Measurements from ENCODE around the gene CSPG4. TPM values are rescaled to one million over a fixed set of nuclear protein-coding genes. Genes with fewer than 3 reads are reported as not detected.
"Not testable (repeated sequence)": the region's sequence is repeated elsewhere in the genome, so short reads cannot be mapped to it uniquely, and the experiment has no call there.

CSPG4 gene
- polyA plus RNA-seq, 1 donor (not counting 4 experiments of a cell fraction or from before 2014, with no cell fraction given): 0.67 TPM

DNA sequence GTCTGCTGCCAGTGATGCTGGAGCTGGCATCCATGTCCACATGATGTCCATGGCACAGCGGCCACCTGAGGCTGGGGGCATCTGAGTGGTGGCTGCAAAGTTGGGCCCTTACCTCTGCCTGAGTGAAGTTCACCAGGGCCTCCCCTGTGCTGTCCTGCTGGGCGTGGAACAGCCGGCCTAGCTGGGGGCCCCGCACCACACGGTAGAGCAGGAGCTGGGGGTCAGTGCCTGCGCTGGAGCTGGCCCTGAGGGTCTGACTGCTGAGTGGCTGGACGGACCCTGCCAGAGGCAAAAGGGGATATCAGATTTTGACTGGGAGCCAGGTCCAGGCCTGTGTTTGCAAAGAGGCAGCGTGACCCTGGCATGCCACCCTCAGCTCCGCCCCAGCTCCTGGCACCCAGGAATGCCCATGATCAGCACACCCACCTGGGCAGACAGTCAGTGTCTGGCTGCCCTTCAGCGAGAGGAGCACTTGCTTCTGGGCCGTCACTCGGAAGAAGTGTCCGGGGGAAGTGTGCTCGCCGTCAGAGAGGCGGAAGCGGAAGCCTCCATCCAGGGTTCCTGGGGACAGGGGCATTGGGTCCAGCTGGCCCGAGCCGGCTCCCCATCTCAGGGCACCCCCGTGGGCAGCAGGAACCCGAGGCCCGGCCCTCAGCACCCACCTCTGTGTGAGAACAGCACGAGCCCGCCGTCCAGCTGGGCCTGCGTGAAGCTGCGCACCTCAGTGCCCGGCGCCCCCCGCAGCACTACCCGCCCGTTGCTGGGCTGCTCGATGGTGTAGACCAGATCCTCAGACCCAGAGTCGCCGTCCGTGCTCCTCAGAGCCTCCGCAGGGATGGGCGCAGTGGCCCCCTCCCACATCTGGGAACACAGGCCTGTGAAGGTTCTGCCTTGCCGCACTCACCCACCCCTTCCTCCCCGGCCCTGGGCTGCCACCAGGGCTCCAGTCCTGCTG lies 30.2 kb downstream of the CSPG4 start:
- Histone ChIP-seq H3K79me2 (ENCODE audit: control insufficient read depth, insufficient read depth, low read length) (no peaks in the 10 kb centered on the region), H3K4me1 (ENCODE audit: control insufficient read depth, extremely low read depth, insufficient read depth, low read length) (peaks cover 10% of the 10 kb centered on the region), H2AFZ (ENCODE audit: control insufficient read depth, low read length) (no peak overlapping the region), H3K4me3 (ENCODE audit: control insufficient read depth in 2 of 3, extremely low read depth in 1 of 3, insufficient read depth in 2 of 3, low read depth in 1 of 3, low read length in 3 of 3) (no peak overlapping the region), H4K20me1 (ENCODE audit: control insufficient read depth, extremely low read depth, insufficient read depth, low read length) (no peaks in the 10 kb centered on the region), H3K9me1 (ENCODE audit: control insufficient read depth, extremely low read depth, insufficient read depth, low read length) (no peaks in the 10 kb centered on the region), H3K9ac (ENCODE audit: control insufficient read depth, extremely low read depth, insufficient read depth, low read length) (no peak overlapping the region), H3K27ac (ENCODE audit: control insufficient read depth, insufficient read depth, low read length) (no peak overlapping the region), H3K36me3 (ENCODE audit: control insufficient read depth in 2 of 2, extremely low read depth in 1 of 2, insufficient read depth in 2 of 2, low read length in 2 of 2) (no peaks in the 10 kb centered on the region), H3K27me3 (ENCODE audit: control insufficient read depth, extremely low read depth, insufficient read depth, low read length) (no peaks in the 10 kb centered on the region), H3K9me3 (ENCODE audit: control insufficient read depth, low read depth, low read length) (no peaks in the 10 kb centered on the region), H3K4me2 (ENCODE audit: control insufficient read depth, extremely low read depth, insufficient read depth, low read depth, low read length) (no peak overlapping the region)
- dilution Hi-C loops (cut with MboI; ENCODE audit: extremely low pct_ligation_motif_present, low sequenced_read_pairs): no loop called here
- FAIRE-seq (no peak), DNase-seq (ENCODE audit: low read depth, low spot score) (no peak)
- TF ChIP-seq, protein P1, sequence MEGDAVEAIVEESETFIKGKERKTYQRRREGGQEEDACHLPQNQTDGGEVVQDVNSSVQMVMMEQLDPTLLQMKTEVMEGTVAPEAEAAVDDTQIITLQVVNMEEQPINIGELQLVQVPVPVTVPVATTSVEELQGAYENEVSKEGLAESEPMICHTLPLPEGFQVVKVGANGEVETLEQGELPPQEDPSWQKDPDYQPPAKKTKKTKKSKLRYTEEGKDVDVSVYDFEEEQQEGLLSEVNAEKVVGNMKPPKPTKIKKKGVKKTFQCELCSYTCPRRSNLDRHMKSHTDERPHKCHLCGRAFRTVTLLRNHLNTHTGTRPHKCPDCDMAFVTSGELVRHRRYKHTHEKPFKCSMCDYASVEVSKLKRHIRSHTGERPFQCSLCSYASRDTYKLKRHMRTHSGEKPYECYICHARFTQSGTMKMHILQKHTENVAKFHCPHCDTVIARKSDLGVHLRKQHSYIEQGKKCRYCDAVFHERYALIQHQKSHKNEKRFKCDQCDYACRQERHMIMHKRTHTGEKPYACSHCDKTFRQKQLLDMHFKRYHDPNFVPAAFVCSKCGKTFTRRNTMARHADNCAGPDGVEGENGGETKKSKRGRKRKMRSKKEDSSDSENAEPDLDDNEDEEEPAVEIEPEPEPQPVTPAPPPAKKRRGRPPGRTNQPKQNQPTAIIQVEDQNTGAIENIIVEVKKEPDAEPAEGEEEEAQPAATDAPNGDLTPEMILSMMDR (optimal IDR thresholded peaks at IDR 0.05 in 1 of 3, IDR thresholded peaks at IDR 0.05 in 1 of 3, conservative IDR thresholded peaks at IDR 0.05 in 1 of 3; ENCODE audit: extremely low read depth in 1 of 3, insufficient read depth in 2 of 3, low read length in 3 of 3): no peak
- no peak for TF ChIP-seq EZH2 (IDR thresholded peaks at IDR 0.05; ENCODE audit: low read length)

DNA sequence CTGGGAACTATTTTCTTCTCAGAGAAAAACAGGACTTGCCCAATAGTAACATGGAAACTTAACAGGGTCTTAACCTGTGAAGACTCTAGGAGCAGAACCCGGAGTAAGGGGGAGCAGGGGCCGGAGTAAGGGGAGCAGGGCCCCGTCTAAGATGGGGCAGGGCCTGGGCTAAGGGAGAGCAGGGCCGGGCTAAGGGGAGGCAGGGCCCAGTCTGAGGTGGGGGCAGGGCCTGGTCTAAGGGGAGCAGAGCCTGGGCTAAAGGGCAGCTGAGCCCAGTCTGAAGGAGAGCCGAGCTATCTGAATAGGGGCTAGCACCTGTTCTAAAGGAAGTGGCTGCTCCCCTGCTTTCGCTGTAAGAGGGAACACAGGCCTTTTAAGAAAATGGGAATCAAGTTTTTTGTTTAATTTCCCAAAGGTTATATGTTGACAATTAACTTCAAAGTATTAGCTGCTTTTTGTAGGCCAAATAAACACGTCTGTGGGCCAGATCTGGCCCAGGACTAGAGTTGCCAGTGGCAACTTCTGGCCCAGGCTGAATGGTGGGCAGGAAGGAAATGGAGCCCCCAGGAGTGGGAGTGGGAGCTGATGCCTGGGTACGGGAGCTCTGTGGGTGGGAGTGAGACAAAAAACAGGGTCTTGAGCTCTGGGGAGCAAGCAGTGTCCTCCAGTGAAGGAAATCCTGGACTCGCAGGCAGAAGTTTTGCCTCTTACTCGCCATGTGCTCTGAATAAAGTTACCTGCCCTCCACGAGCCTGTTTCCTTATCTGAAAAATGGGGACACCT lies 32.5 kb downstream of the CSPG4 start:
- no peaks in the 10 kb centered on the region for H3K9me3 ChIP-seq (ENCODE audit: control insufficient read depth, low read depth, low read length)
- FAIRE-seq: no peak
- H3K27me3 ChIP-seq (ENCODE audit: control insufficient read depth, extremely low read depth, insufficient read depth, low read length): no peaks in the 10 kb centered on the region
- no peaks in the 10 kb centered on the region for H3K36me3 ChIP-seq (ENCODE audit: control insufficient read depth in 2 of 2, extremely low read depth in 1 of 2, insufficient read depth in 2 of 2, low read length in 2 of 2)
- no peak overlapping the region for H3K4me3 ChIP-seq (ENCODE audit: control insufficient read depth in 2 of 3, extremely low read depth in 1 of 3, insufficient read depth in 2 of 3, low read depth in 1 of 3, low read length in 3 of 3)
- no peak overlapping the region for H2AFZ ChIP-seq (ENCODE audit: control insufficient read depth, low read length)
- H3K9ac ChIP-seq (ENCODE audit: control insufficient read depth, extremely low read depth, insufficient read depth, low read length): no peak overlapping the region
- H3K27ac ChIP-seq (ENCODE audit: control insufficient read depth, insufficient read depth, low read length): no peak overlapping the region
- H4K20me1 ChIP-seq (ENCODE audit: control insufficient read depth, extremely low read depth, insufficient read depth, low read length): no peaks in the 10 kb centered on the region
- TF ChIP-seq, protein P1 (optimal IDR thresholded peaks at IDR 0.05 in 1 of 3, IDR thresholded peaks at IDR 0.05 in 1 of 3, conservative IDR thresholded peaks at IDR 0.05 in 1 of 3; ENCODE audit: extremely low read depth in 1 of 3, insufficient read depth in 2 of 3, low read length in 3 of 3): no peak
- no peak for TF ChIP-seq EZH2 (IDR thresholded peaks at IDR 0.05; ENCODE audit: low read length)
- dilution Hi-C loops (cut with MboI; ENCODE audit: extremely low pct_ligation_motif_present, low sequenced_read_pairs): no loop called here
- H3K4me1 ChIP-seq (ENCODE audit: control insufficient read depth, extremely low read depth, insufficient read depth, low read length): peaks cover 10% of the 10 kb centered on the region
- H3K79me2 ChIP-seq (ENCODE audit: control insufficient read depth, insufficient read depth, low read length): no peaks in the 10 kb centered on the region
- H3K9me1 ChIP-seq (ENCODE audit: control insufficient read depth, extremely low read depth, insufficient read depth, low read length): no peaks in the 10 kb centered on the region
- no peak overlapping the region for H3K4me2 ChIP-seq (ENCODE audit: control insufficient read depth, extremely low read depth, insufficient read depth, low read depth, low read length)
- no peak for DNase-seq (ENCODE audit: low read depth, low spot score)

DNA sequence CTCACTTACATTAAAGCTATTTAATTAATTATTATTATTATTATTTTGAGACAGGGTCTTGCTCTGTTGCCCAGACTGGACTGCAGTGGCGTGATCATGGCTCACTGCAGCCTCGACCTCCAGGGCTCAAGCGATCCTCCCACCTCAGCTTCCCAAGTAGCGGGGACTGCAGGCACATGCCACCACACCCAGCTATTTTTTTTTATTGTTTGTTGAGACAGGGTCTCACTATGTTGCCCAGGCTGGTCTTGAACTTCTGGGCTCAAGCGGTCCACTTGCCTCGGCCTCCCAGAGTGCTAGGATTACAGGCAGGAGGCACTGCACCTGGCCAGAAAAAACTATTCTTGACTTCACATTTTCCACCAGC lies 34.3 kb downstream of the CSPG4 start:
- H2AFZ ChIP-seq (ENCODE audit: control insufficient read depth, low read length); H3K9me3 ChIP-seq (ENCODE audit: control insufficient read depth, low read depth, low read length); H3K27me3 ChIP-seq (ENCODE audit: control insufficient read depth, extremely low read depth, insufficient read depth, low read length); H3K4me2 ChIP-seq (ENCODE audit: control insufficient read depth, extremely low read depth, insufficient read depth, low read depth, low read length); H3K36me3 ChIP-seq (ENCODE audit: control insufficient read depth in 2 of 2, extremely low read depth in 1 of 2, insufficient read depth in 2 of 2, low read length in 2 of 2); H3K4me3 ChIP-seq (ENCODE audit: control insufficient read depth in 2 of 3, extremely low read depth in 1 of 3, insufficient read depth in 2 of 3, low read depth in 1 of 3, low read length in 3 of 3); H4K20me1 ChIP-seq (ENCODE audit: control insufficient read depth, extremely low read depth, insufficient read depth, low read length); dilution Hi-C loops (cut with MboI; ENCODE audit: extremely low pct_ligation_motif_present, low sequenced_read_pairs); DNase-seq (ENCODE audit: low read depth, low spot score); H3K79me2 ChIP-seq (ENCODE audit: control insufficient read depth, insufficient read depth, low read length); FAIRE-seq; H3K9me1 ChIP-seq (ENCODE audit: control insufficient read depth, extremely low read depth, insufficient read depth, low read length); H3K9ac ChIP-seq (ENCODE audit: control insufficient read depth, extremely low read depth, insufficient read depth, low read length); H3K27ac ChIP-seq (ENCODE audit: control insufficient read depth, insufficient read depth, low read length): not testable (repeated sequence)
- H3K4me1 ChIP-seq (ENCODE audit: control insufficient read depth, extremely low read depth, insufficient read depth, low read length): peaks cover 14% of the 10 kb centered on the region
